NCI-H2171 treated with DMSO at 0.1 percent for 48 hours (cell line): ENCODE measurements around the gene C12orf57.

Source experiments
- DNase-seq: peaks from one replicate; lab custom pipeline; 2025; lab: John Stamatoyannopoulos, UW

Gene C12orf57

DNA sequence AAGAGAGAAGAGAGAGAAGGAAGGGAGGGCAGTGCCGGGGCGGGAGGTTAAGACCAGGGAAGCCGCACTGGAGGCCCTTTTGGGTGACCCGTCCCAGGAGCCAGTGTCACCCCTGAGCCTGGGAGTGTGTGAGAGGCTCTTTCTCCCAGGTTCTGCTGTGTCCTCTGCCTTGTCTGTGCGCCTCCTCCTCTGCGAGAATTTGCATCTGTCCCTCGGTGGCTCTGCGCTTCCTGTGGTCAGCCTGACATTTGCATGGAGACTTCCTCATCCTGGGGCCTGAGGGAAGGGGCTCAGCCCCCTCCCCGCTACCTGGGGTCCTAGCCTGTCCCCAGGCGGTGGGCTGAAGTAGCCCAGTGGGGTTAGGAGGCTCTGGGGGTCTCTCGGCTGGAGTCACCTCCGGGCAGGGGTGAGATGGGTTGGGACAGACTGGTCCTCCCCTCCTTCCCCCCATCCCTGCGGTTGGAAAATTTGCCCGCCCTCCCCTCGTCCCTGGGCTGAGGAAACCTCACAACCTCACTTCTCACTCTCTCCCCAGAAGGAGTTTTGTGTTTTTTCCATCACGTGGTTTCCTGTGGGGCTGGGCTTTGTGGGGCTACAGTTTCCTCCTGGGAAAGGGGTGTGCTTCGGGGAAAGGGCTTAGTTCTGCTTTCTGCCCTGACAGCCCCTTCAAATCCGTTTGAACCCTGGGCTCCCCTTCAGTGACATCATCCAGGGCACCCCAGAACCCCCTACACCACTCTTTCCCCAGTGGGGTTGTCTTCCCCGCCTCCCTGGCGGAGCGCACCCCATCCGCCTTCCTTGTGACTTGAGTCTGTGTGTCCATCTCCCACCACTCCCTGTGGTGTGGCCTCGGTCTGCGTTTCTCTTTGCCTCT lies 9.9 kb downstream of the C12orf57 start:
- no peak for DNase-seq

GRCh38 chr12:6954316-6955107 lies 10.7 kb downstream of the C12orf57 start:
- no peak for DNase-seq

- DNase-seq = no peak
Observed at GRCh38 chr12:6955108-6956020, 11.5 kb downstream of the C12orf57 start.

- DNase-seq = no peak
Observed at GRCh38 chr12:6956021-6956727, 12.4 kb downstream of the C12orf57 start.

DNA sequence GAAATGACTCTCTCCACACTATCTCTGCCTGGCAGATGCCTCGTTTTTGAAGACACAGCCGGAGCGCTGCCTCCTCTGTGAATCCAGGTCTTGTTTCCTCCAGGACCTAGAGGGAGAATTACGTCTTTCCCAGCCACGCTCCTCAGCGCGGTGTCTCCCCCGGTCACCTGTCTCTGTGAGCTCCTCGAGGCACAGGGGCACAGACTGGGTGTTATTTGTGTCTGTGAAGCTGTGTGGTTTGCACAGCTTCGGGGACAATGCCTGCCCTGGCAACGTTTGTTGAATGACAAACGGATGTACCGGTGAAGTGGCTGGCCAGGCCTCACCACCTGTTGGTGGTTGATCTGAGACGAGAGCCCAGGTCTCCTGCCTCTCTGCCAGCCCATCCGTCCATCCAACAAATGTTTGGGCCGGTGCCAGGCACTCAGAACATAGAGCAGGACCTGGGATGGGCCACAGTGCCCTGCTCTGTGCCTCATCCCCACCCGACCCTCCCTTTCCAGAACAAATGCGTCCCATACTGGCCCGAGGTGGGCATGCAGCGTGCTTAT lies 13.4 kb downstream of the C12orf57 start:
- DNase-seq = no peak

DNA sequence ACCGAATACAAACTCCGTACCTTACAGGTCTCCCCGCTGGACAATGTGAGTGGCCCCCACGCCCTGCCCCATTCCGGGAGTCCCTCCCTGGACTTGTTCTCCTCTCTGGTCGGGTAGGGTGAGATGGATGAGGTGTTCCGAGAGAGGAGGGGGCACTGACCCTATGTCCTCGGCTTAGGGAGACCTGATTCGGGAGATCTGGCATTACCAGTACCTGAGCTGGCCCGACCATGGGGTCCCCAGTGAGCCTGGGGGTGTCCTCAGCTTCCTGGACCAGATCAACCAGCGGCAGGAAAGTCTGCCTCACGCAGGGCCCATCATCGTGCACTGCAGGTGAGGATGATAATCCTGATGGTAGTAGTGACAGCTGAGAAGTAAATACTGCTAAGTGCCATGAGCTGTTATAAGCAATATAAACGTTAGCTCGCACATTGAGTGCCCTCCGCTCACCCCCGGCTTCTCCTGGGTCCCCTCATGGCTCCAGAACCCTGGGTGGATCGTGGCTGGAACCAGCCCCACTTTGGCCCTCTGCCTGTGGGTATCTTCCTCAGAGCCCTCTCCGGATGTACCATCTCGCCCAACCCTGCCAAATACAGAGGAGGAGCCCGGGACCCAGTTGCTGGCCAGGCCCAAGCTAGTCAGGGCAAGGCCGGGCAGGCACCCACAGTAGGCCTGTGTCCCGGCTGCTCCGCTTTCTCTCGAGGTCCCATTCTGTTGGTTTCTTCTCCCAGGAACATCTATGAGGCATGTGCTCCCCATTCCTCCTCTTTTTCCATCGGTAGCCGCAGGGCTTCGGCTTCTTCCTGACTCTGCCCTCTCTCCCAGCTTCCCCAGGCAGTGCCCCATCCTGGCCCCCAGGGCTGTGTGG lies 14.2 kb downstream of the C12orf57 start:
- DNase-seq = no peak

- no peak for DNase-seq
Observed at GRCh38 chr12:6958609-6959057, 14.8 kb downstream of the C12orf57 start.

GRCh38 chr12:6959058-6959804 lies 15.4 kb downstream of the C12orf57 start:
- DNase-seq = no peak

- DNase-seq = no peak
Observed at GRCh38 chr12:6959805-6960592, 16.2 kb downstream of the C12orf57 start.

DNA sequence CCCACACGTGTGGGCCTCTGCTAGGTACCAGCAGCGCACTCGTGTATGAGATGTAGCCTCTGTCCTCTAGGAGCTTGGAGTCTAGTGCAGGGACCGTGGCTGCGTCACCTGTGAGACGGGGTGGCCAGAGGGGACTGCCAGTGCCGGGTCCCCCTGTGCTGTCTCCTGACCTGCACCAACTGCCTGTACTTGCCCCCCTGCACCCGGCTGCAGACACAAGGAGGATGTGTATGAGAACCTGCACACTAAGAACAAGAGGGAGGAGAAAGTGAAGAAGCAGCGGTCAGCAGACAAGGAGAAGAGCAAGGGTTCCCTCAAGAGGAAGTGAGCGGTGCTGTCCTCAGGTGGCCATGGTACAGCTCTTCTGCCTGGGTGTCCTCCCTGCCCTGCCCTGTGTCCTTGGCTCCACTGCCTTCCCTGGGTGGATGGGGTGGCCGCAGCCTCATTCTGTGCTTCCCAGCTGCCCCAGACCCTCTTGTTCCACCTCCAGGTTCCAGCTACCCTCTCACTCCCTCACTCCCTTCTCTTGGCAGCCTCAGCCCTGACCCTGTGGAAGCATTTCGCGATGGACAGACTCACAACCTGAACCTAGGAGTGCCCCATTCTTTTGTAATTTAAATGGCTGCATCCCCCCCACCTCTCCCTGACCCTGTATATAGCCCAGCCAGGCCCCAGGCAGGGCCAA lies 16.9 kb downstream of the C12orf57 start:
- peak; percentile 70 for DNase-seq

DNA sequence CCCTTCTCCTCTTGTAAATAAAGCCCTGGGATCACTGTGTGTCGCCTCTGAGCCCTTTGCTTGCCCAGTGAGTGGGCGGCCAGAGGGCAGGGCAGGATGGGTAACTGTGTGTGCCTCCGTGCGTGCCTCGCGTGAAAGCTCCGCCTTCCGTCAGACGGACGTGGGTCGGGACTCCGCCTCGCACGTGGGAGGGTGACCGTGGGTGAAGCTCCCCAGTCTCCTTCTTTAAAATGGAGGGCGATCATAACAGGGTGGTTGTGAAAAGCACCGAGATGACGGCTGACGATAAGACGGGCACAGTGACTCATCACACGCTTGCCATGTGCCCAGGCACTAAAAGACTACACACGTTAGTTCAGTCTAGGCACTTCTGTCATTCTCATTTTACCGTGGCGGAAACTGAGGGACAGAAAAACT lies 17.5 kb downstream of the C12orf57 start:
- DNase-seq = peak; percentile 98

DNA sequence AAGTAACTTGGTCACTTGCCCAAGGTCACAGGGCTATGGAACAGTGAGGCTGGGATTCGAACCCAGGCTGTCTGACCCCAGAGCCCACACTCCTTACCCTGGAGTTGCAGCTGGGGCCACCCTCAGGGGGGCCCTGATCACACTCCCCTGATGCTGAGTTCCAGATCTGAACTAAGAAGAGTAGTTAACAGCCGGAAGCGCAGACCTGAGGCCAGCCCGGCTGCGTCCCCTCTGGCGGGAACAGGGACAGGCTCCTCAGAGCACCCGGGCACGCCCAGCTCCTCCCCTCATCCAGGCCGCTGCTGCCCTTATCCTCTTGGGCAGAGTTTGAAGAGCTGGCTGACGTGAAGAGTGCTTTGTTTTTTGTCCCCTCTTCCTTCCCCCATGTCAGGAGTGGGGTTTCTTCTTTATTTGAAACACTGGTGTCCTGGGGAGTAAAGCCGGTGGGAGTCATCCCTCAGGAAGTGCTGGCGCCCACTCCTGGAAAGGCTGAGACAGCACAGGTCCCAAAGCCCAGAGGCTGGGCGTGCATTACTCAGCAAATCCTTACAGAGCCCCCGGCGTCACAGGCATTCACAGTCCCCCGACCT lies 18.0 kb downstream of the C12orf57 start:
- peak; percentile 100 for DNase-seq

DNA sequence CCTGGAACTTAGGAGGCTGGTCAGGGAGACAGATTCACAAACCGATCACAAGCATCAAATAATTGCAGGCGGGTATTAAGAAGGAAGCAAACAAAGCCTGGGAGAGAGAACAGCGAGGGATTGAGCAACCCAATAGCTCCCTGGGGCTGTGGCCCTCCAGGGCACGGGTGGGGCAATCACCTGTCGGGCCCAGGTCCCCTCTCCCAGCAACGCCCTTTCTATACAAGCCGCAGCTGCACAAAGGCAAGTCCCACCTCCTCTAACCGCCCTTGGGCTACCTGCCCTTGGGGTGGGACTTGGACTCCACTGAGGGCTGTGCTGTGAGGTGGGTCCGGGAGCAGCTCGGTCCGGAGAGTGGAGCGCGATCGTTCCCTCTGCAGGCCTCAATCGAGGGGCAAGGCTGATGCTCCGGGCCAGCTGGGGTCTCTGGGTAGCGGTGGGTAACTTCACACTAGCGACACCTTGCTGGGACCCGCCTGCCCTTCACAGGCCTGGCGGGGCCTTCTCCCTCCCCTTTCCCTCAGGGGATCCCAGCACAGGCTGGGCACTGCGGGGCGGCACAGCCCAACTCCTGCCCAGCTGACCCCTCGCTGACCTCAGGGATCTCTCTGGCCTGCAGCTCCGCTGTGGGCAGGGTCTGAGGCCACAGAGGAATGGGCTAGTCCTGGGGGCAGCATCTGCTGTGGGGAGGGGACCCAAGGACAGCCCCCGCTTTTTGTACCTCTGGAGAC lies 18.6 kb downstream of the C12orf57 start:
- peak; percentile 99 for DNase-seq

DNA sequence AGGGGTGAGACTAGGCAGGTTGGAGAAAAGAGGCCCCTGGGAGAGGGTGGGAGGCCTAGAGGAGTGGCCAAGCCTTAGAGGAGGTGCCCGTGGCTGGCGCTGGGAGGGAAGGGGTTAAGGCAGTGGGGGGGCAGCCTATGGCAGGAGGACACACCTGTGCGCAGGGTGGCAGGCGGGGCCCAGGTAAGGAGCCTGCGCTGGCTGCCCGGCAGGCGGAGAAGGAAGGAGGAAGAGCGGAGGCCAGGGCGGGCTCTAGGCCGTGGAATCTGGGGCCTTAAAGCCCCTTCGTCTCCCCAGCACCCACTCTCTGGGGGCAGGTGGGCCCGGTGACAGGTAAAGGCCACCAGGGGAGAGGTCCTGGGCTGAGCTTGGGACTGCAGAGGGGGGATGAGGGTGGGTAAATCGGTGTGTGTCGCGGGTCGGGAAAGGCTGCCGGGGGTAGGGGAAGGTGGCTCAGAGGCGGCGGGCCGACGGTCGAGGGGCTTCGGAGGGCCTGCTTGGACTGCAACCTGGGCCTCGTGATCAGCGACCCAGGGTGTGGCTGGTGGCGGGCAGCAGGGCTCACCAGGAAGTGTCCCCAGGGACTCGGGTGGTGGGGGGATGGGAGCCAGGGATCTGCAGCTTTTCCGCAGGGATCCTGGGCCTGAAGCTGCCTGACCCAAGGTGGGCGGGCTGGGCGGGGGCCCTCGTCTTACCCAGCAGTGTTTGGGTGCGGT lies 19.4 kb downstream of the C12orf57 start:
- peak; percentile 100 for DNase-seq

GRCh38 chr12:6963791-6964413 lies 20.1 kb downstream of the C12orf57 start:
- peak; percentile 97 for DNase-seq

DNA sequence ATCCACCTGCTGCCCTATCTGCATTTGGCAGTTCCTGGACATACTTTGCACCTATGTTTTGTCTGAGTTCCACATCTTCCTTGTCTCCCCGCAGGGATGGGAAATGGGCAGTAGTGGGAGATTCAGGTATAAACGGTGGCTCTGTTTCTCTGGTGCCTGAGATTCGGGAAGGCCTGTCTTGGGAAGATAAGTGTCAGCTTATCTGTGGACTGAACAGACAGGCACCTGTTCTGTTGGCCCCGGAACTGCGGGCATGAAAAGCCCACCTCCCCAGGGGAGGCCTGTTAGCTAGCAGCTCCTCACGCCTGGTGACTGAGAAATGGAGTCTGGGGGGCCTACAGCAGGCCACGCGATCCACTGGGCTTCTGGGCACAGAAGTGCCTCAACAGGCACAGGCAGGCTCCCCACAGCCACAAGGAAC lies 20.8 kb downstream of the C12orf57 start:
- peak; percentile 94 for DNase-seq
